Naive B cell (primary cell): ENCODE data around the gene DNAH7. TPM values are rescaled to one million over a fixed set of nuclear protein-coding genes. Genes with fewer than 3 reads are reported as not detected.
A peak's percentile ranks its signal among the peaks of the same experiment; 100 is the strongest.

Experiments
- ATAC-seq, 2 donors: fragments of 150-1000 bp; cut with Tn5 transposase; 2 replicates each; pipeline ENCODE4 v1.10.0; 2021; ENCODE audit warnings: low read depth in 2 of 2, mild to moderate bottlenecking in 2 of 2, moderate library complexity in 2 of 2
- DNase-seq: peaks from one replicate; pipeline ENCODE4 v3.0.0; 2022
- H3K27ac Mint-ChIP-seq, 6 donors: one replicate each; pipeline ENCODE4 v1.8.0; 2020 to 2022; ENCODE audit warnings: mild to moderate bottlenecking in 6 of 6, mixed read lengths in 6 of 6, moderate library complexity in 5 of 6, inconsistent platforms in 2 of 6
- H3K27me3 Mint-ChIP-seq, 3 donors: one replicate each; pipeline ENCODE4 v1.8.0; 2021 to 2022; ENCODE audit warnings: mixed read lengths in 3 of 3, mild to moderate bottlenecking in 1 of 3
- H3K36me3 Mint-ChIP-seq, 2 donors: one replicate each; pipeline ENCODE4 v1.8.0; 2020 to 2022; ENCODE audit warnings: mixed read lengths in 2 of 2, inconsistent platforms in 1 of 2, mild to moderate bottlenecking in 1 of 2
- H3K4me1 Mint-ChIP-seq, 3 donors: one replicate each; pipeline ENCODE4 v1.8.0; 2020 to 2022; ENCODE audit warnings: mixed read lengths in 3 of 3, inconsistent platforms in 1 of 3, mild to moderate bottlenecking in 1 of 3, moderate library complexity in 1 of 3
- H3K4me3 Mint-ChIP-seq, 8 donors: one replicate each; pipeline ENCODE4 v1.8.0; 2020 to 2022; ENCODE audit warnings: mild to moderate bottlenecking in 8 of 8, mixed read lengths in 8 of 8, moderate library complexity in 8 of 8, inconsistent platforms in 2 of 8
- H3K9me3 Mint-ChIP-seq, 7 donors: one replicate each; pipeline ENCODE4 v1.8.0; 2020 to 2022; ENCODE audit warnings: mixed read lengths in 7 of 7, mild to moderate bottlenecking in 5 of 7, inconsistent platforms in 2 of 7, moderate library complexity in 1 of 7
- polyA plus RNA-seq, 6 donors: library from polyadenylated mRNA; unstranded; fragments of 300-500 nt; fragmentation: Illumina TruSeq; gene quantifications; one replicate each; pipeline ENCODE4 v1.2.3, GENCODE V29; 2021; ENCODE audit warnings: low read depth in 6 of 6

Gene DNAH7
- polyA plus RNA-seq, 6 donors from 2014 or later, result 0.43 to 0.53 TPM; not detected in 4

- no peak for DNase-seq
- H3K9me3 Mint-ChIP-seq, result no peaks in the 10 kb centered on the region
- peaks cover 0 to 15% (median 13%) of the 10 kb centered on the region in 3 donors for H3K27me3 Mint-ChIP-seq
- no peak overlapping the region for H3K4me3 Mint-ChIP-seq
- H3K36me3 Mint-ChIP-seq, result no peaks in the 10 kb centered on the region
- H3K27ac Mint-ChIP-seq, result no peak overlapping the region
- H3K4me1 Mint-ChIP-seq, result peaks cover 0 to 4% (median 0%) of the 10 kb centered on the region in 3 donors
- no peak for ATAC-seq
Observed at GRCh38 chr2:195863121-195863520, 205.5 kb downstream of the DNAH7 start.

DNA sequence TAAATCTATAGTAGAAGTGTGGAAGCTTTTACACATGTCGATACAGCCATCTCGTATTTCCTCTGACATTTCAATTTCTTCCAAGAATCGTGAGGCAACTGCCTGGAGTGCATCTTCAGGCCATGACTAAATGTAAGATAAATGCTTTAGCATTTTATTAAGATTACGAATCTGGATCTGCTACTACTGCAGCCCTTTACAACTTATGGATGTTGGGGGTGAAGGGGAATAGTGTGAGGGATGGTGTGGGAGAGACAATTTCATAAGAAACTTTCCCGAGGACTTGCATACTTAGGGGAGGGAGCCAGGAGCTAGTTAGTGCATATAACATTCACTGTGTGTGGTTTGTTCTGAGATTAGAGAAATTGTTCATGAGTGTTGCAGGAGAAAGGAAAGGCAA lies 206.8 kb downstream of the DNAH7 start:
- H3K27me3 Mint-ChIP-seq, result peaks cover 0 to 13% (median 13%) of the 10 kb centered on the region in 3 donors
- ATAC-seq (no peak), DNase-seq (no peak)
- H3K36me3 Mint-ChIP-seq, result no peaks in the 10 kb centered on the region
- H3K9me3 Mint-ChIP-seq, result no peaks in the 10 kb centered on the region
- H3K4me1 Mint-ChIP-seq, result peaks cover 0 to 4% (median 0%) of the 10 kb centered on the region in 3 donors
- H3K27ac Mint-ChIP-seq, result no peak overlapping the region
- H3K4me3 Mint-ChIP-seq, result no peak overlapping the region

- DNase-seq, result no peak
- H3K27ac Mint-ChIP-seq, result no peak overlapping the region
- no peak for ATAC-seq
- H3K27me3 Mint-ChIP-seq, result peaks cover 0 to 13% (median 11%) of the 10 kb centered on the region in 3 donors
- no peaks in the 10 kb centered on the region for H3K9me3 Mint-ChIP-seq
- H3K4me1 Mint-ChIP-seq, result peaks cover 0 to 4% (median 0%) of the 10 kb centered on the region in 3 donors
- H3K4me3 Mint-ChIP-seq, result no peak overlapping the region
- no peaks in the 10 kb centered on the region for H3K36me3 Mint-ChIP-seq
Observed at GRCh38 chr2:195859513-195859912, 209.1 kb downstream of the DNAH7 start.

DNA sequence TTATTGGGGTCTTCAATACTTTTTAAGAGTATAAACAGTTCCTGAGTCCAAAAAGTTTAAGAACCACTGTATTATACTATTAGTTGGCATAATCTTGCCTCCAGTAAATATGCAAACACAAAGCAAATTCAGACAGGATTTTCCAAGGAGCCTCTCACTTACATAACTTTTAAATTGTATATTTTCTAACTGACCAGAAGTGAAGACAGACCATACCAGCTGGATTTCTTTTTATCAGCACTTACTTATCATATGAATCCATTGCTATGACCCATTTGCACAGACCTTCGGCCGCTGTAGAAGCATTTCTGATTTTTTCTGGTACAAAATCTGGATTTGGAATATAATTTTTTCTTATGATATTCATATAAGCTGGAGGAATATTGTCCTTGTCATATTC lies 211.5 kb downstream of the DNAH7 start:
- ATAC-seq (no peak), DNase-seq (no peak)
- no peak overlapping the region for H3K4me3 Mint-ChIP-seq
- H3K27ac Mint-ChIP-seq, result no peak overlapping the region
- H3K4me1 Mint-ChIP-seq, result peaks cover 0 to 5% (median 0%) of the 10 kb centered on the region in 3 donors
- no peaks in the 10 kb centered on the region for H3K36me3 Mint-ChIP-seq
- no peaks in the 10 kb centered on the region for H3K9me3 Mint-ChIP-seq
- peaks cover 0 to 2% (median 0%) of the 10 kb centered on the region in 3 donors for H3K27me3 Mint-ChIP-seq

GRCh38 chr2:195850764-195851163 lies 217.9 kb downstream of the DNAH7 start:
- H3K27me3 Mint-ChIP-seq, result peaks cover 0 to 4% (median 0%) of the 10 kb centered on the region in 3 donors
- ATAC-seq (no peak), DNase-seq (no peak)
- H3K9me3 Mint-ChIP-seq, result no peaks in the 10 kb centered on the region
- peaks cover 0 to 5% (median 0%) of the 10 kb centered on the region in 3 donors for H3K4me1 Mint-ChIP-seq
- H3K4me3 Mint-ChIP-seq, result no peak overlapping the region
- H3K36me3 Mint-ChIP-seq, result no peaks in the 10 kb centered on the region
- no peak overlapping the region for H3K27ac Mint-ChIP-seq

DNA sequence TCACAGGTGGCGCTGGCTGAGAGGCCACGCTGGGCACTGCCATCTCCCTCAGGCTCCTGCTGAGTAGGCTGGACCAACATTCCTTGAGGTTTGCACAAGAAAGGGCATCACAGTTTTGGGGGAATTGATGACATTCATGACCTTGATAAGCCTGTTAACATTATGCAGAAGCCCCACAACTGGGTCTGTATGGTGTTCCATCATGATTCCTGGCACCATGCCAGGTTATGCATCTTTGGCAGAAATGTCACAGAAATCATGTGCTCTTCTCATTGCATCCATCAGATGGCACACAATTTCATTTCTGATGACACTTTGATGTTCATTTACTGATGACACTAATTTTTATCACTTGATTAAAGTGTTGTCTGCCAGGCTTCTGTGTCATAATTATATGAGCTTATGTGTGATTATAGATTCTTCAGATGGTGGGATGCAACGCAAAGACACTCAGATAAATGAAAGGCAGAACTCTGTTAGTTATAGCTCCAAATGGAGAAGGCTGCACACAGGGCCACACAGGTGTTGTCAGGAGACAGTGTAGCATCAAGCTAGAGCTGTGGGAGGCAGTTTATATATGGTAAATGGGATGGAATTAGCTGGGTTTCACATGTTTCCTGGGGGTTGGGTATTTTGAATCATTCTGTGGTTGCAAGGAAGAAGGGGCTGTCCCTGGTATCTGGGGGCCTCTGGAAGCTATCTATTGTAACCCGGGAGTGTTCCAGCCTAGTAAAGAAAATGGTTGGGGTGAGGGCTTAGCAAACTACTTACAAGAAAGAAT lies 220.3 kb downstream of the DNAH7 start:
- peaks cover 0 to 4% (median 0%) of the 10 kb centered on the region in 3 donors for H3K27me3 Mint-ChIP-seq
- no peaks in the 10 kb centered on the region for H3K9me3 Mint-ChIP-seq
- peak overlapping the region in 1 of 6 donors; percentile 44 for H3K27ac Mint-ChIP-seq
- peaks cover 0 to 5% (median 0%) of the 10 kb centered on the region in 3 donors for H3K4me1 Mint-ChIP-seq
- no peak for DNase-seq
- no peak for ATAC-seq
- no peaks in the 10 kb centered on the region for H3K36me3 Mint-ChIP-seq
- H3K4me3 Mint-ChIP-seq, result no peak overlapping the region

- H3K4me1 Mint-ChIP-seq, result peaks cover 0 to 7% (median 0%) of the 10 kb centered on the region in 3 donors
- ATAC-seq, result no peak
- H3K36me3 Mint-ChIP-seq, result no peaks in the 10 kb centered on the region
- no peak overlapping the region for H3K27ac Mint-ChIP-seq
- no peak for DNase-seq
- H3K9me3 Mint-ChIP-seq, result peaks cover 0 to 12% (median 0%) of the 10 kb centered on the region in 7 donors
- H3K27me3 Mint-ChIP-seq, result no peaks in the 10 kb centered on the region
- H3K4me3 Mint-ChIP-seq, result no peak overlapping the region
Observed at GRCh38 chr2:195842932-195843331, 225.7 kb downstream of the DNAH7 start.

GRCh38 chr2:195838002-195838401 lies 230.6 kb downstream of the DNAH7 start:
- Mint-ChIP-seq H3K9me3 (peaks cover 0 to 12% (median 0%) of the 10 kb centered on the region in 7 donors), H3K27me3 (no peaks in the 10 kb centered on the region), H3K27ac (peak overlapping the region in 1 of 6 donors; percentile 39), H3K4me1 (peaks cover 0 to 6% (median 0%) of the 10 kb centered on the region in 3 donors), H3K4me3 (no peak overlapping the region), H3K36me3 (no peaks in the 10 kb centered on the region)
- DNase-seq (no peak), ATAC-seq (no peak)

GRCh38 chr2:195836002-195836401 lies 232.6 kb downstream of the DNAH7 start:
- no peak for ATAC-seq

GRCh38 chr2:195834836-195835235 lies 233.8 kb downstream of the DNAH7 start:
- H3K36me3 Mint-ChIP-seq, result no peaks in the 10 kb centered on the region
- no peak overlapping the region for H3K4me3 Mint-ChIP-seq
- DNase-seq (no peak), ATAC-seq (no peak)
- peaks cover 0 to 3% (median 0%) of the 10 kb centered on the region in 7 donors for H3K9me3 Mint-ChIP-seq
- no peaks in the 10 kb centered on the region for H3K27me3 Mint-ChIP-seq
- H3K27ac Mint-ChIP-seq, result no peak overlapping the region
- H3K4me1 Mint-ChIP-seq, result no peaks in the 10 kb centered on the region

More at GRCh38 chr2:195836002-195836401, 232.6 kb downstream of the DNAH7 start:
- Mint-ChIP-seq H3K4me3 (no peak overlapping the region), H3K9me3 (peaks cover 0 to 12% (median 0%) of the 10 kb centered on the region in 7 donors), H3K27me3 (no peaks in the 10 kb centered on the region), H3K36me3 (no peaks in the 10 kb centered on the region), H3K27ac (no peak overlapping the region), H3K4me1 (no peaks in the 10 kb centered on the region)
- DNase-seq, result no peak

GRCh38 chr2:195830968-195831950 lies 237.4 kb downstream of the DNAH7 start:
- Mint-ChIP-seq H3K9me3 (no peaks in the 10 kb centered on the region), H3K36me3 (no peaks in the 10 kb centered on the region), H3K27me3 (no peaks in the 10 kb centered on the region), H3K27ac (no peak overlapping the region), H3K4me1 (no peaks in the 10 kb centered on the region), H3K4me3 (no peak overlapping the region)
- DNase-seq (no peak), ATAC-seq (no peak)

GRCh38 chr2:195824478-195824877 lies 244.2 kb downstream of the DNAH7 start:
- Mint-ChIP-seq H3K4me1 (no peaks in the 10 kb centered on the region), H3K9me3 (no peaks in the 10 kb centered on the region), H3K27ac (no peak overlapping the region), H3K27me3 (no peaks in the 10 kb centered on the region), H3K4me3 (no peak overlapping the region), H3K36me3 (no peaks in the 10 kb centered on the region)
- no peak for DNase-seq
- no peak for ATAC-seq

DNA sequence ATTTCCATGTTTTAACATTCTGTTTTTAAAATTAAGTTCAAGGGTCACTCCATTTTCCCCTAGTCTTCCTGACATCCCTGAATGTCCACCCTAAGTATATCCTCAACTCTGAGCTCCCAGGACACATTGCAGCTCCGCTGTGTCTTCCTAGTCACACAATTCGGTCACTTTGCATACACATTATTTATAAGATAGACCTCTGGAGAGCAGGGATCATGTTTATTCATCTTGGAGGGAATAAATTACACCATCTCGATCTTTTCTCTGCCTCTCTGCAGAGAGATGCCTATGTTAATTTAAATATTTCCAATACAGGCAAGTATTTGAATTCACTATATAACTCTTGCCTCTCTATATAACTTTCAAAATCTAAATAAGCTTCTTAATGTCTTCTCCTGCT lies 245.4 kb downstream of the DNAH7 start:
- no peak overlapping the region for H3K27ac Mint-ChIP-seq
- no peaks in the 10 kb centered on the region for H3K9me3 Mint-ChIP-seq
- no peaks in the 10 kb centered on the region for H3K27me3 Mint-ChIP-seq

More for the DNA sequence above, 245.4 kb downstream of the DNAH7 start:
- Mint-ChIP-seq H3K36me3 (no peaks in the 10 kb centered on the region), H3K4me3 (no peak overlapping the region), H3K4me1 (no peaks in the 10 kb centered on the region)
- no peak for DNase-seq
- no peak for ATAC-seq
